Subcutaneous adipose tissue (tissue), 4 donors: ENCODE measurements around the gene TRAPPC2B. TPM values are rescaled to one million over a fixed set of nuclear protein-coding genes. Genes with fewer than 3 reads are reported as not detected.

ENCODE experiments used
- total RNA-seq, 4 donors: library from RNA; depleted of rRNA; stranded (reverse); fragments of >200 nt; gene quantifications; one replicate each; pipeline ENCODE4 v1.1.0, GENCODE V29; 2016
- TF ChIP-seq, protein P1 (sequence below): fragments of 450-650 bp; IDR thresholded peaks from one replicate; pipeline ENCODE4 v1.5.1; 2016; ENCODE audit warnings: low read depth, mild to moderate bottlenecking, control low read depth, antibody characterized with exemption, moderate library complexity

Gene TRAPPC2B
- total RNA-seq, 4 donors from 2014 or later, result 9.4 to 24.3 (median 22.4) TPM

GRCh38 chr19:57395710-57396109 lies 32.4 kb downstream of the TRAPPC2B start:
- TF ChIP-seq, protein P1, sequence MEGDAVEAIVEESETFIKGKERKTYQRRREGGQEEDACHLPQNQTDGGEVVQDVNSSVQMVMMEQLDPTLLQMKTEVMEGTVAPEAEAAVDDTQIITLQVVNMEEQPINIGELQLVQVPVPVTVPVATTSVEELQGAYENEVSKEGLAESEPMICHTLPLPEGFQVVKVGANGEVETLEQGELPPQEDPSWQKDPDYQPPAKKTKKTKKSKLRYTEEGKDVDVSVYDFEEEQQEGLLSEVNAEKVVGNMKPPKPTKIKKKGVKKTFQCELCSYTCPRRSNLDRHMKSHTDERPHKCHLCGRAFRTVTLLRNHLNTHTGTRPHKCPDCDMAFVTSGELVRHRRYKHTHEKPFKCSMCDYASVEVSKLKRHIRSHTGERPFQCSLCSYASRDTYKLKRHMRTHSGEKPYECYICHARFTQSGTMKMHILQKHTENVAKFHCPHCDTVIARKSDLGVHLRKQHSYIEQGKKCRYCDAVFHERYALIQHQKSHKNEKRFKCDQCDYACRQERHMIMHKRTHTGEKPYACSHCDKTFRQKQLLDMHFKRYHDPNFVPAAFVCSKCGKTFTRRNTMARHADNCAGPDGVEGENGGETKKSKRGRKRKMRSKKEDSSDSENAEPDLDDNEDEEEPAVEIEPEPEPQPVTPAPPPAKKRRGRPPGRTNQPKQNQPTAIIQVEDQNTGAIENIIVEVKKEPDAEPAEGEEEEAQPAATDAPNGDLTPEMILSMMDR, result no peak

- TF ChIP-seq, protein P1, result no peak
These were observed 35.5 kb downstream of the TRAPPC2B start for GRCh38 chr19:57398868-57399267.

DNA sequence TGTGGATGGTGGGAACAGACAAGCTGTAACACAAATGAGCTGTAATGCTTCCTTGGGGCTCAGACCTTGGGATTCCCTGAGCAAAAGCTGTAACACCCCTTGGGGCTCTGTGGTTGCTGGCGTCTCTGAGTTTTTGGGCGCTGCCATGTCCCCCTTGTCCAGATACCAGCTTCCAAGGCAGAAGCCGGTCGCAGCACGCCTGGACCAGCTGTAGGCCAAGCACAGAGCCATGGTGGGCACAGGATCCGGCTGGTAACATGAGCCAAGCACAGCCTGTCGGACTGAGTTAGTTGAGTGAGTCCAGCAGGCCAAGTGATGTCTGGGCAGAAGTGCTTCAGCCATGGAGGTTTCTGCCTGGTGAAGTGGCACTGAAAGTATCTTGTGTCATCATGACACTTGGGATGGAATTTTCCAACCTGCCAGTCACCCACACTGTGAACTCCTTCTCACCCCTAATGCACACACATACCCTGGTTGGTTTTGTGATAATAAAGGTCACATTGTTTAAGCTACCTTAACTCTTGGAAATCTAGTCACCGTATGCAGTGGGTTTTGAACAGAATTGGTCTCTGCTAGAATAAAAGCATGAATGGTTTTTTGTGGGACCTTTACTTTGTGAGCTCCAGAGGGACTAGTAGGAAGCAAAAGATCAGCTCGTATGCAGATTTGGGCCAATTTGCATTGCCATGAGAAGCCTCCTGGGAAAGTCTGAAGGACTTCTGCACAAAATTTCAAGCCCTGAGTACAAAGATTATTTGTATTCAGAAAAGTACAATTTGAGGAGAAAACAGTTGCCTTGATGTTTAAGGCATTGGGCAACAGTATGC lies 40.6 kb downstream of the TRAPPC2B start:
- TF ChIP-seq, protein P1, result no peak

GRCh38 chr19:57406516-57407123 lies 43.3 kb downstream of the TRAPPC2B start:
- TF ChIP-seq, protein P1, result no peak

DNA sequence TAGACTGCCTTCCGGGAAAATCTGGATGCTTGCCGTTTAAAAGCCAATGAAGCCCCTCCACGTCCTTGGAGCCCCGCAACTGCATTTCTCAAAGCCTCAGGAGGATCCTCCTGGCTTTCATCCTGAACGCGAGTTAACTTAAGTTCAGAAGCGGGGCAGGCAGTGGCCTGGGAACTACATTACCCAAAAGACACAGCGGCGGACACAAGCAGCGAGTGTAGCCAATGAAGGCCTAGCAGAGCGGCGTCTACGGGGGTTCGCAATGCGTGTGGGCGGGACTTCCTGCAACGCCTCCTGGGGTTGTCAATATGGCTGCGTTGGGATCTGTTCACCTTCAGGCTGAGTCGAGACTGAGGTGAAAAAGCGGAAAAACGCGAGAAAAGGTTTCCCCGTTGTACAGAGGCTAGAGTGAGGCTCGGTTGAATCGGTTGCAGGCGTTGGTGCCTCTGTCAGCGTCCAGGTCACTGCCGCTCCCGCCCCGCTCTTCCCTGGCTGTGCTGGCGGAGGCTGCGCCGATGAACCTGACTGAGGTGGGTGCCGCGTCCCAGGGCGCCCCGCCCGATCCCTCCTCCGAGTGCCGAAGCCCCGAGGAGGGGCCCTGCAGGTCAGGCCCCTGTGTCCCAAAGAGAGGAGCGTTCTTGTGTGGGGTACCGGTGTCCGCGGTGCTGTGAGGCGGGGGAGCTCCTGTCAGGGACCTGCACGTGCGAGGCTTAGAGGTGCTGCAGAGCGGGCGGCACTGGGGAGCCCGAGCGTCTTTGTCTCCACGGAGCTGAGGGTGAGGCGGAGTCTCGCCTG lies 47.7 kb downstream of the TRAPPC2B start, which contains the start of gene ZNF17:
Gene ZNF17, plus strand, starts transcription at position 285 of the 795 bp plus-strand sequence. CDS start 2,455 bp downstream, outside the sequence.
- TF ChIP-seq, protein P1, result no peak

Other genes starting within 250 kb of the TRAPPC2B start
- gene USP29, start 243.6 kb upstream of the TRAPPC2B start, total RNA-seq, result not detected
- not detected for gene ZIM3, start 218.3 kb upstream of the TRAPPC2B start, total RNA-seq
- gene DUXA, start 196.1 kb upstream of the TRAPPC2B start, total RNA-seq, result not detected
- gene ZNF264, start 172.1 kb upstream of the TRAPPC2B start, total RNA-seq, result 10 to 100 TPM; 14.5 to 50.4 (median 26.3) TPM
- gene AURKC, start 132.5 kb upstream of the TRAPPC2B start, total RNA-seq, result 1 to 10 TPM in 2 of 4 donors, under 1 TPM in 2; 0.33 to 2.1 (median 0.81) TPM
- 10 to 100 TPM; 14.6 to 22.6 (median 17.3) TPM for gene ZNF805, start 122.9 kb upstream of the TRAPPC2B start, total RNA-seq
- 10 to 100 TPM; 49.1 to 71.7 (median 61.1) TPM for gene ZNF460, start 83.1 kb upstream of the TRAPPC2B start, total RNA-seq
- gene ZNF543, start 43.1 kb upstream of the TRAPPC2B start, total RNA-seq, result 1 to 10 TPM; 3.8 to 8.3 (median 7.1) TPM
- gene ZNF304, start 12.3 kb upstream of the TRAPPC2B start, total RNA-seq, result 1 to 10 TPM; 6.1 to 9.7 (median 7.0) TPM
- 1 to 10 TPM; 1.1 to 4.8 (median 2.5) TPM for gene ZNF547, start within 50 bp of the TRAPPC2B start, total RNA-seq
- 10 to 100 TPM; 16.6 to 37.4 (median 17.3) TPM for gene ZNF548, start 26.3 kb downstream of the TRAPPC2B start, total RNA-seq
- gene ZNF17, start 47.6 kb downstream of the TRAPPC2B start, total RNA-seq, result 10 to 100 TPM in 3 of 4 donors, 1 to 10 TPM in 1; 8.0 to 14.1 (median 12.4) TPM
- gene ZNF749, start 71.8 kb downstream of the TRAPPC2B start, total RNA-seq, result 1 to 10 TPM; 2.9 to 5.1 (median 3.8) TPM
- 1 to 10 TPM in 1 of 4 donors, under 1 TPM in 3; 0.22 to 1.1 (median 0.72) TPM for gene VN1R1, start 93.6 kb downstream of the TRAPPC2B start, total RNA-seq
- 10 to 100 TPM in 3 of 4 donors, 1 to 10 TPM in 1; 6.2 to 18.6 (median 11.5) TPM for gene ZNF772, start 114.0 kb downstream of the TRAPPC2B start, total RNA-seq
- 10 to 100 TPM in 1 of 4 donors, 1 to 10 TPM in 3; 7.7 to 13.4 (median 9.5) TPM for gene ZNF419, start 124.2 kb downstream of the TRAPPC2B start, total RNA-seq
- gene ZNF773, start 136.4 kb downstream of the TRAPPC2B start, total RNA-seq, result 10 to 100 TPM in 3 of 4 donors, 1 to 10 TPM in 1; 6.5 to 16.5 (median 14.3) TPM
- gene ZNF549, start 163.8 kb downstream of the TRAPPC2B start, total RNA-seq, result 1 to 10 TPM; 4.1 to 4.8 (median 4.5) TPM
- gene ZNF550, start 196.3 kb downstream of the TRAPPC2B start, total RNA-seq, result 1 to 10 TPM; 6.6 to 8.1 (median 7.5) TPM
- 1 to 10 TPM; 2.9 to 4.7 (median 3.4) TPM for gene ZNF416, start 215.4 kb downstream of the TRAPPC2B start, total RNA-seq
- gene ZIK1, start 220.6 kb downstream of the TRAPPC2B start, total RNA-seq, result 1 to 10 TPM in 3 of 4 donors, under 1 TPM in 1; 0.65 to 8.7 (median 3.9) TPM
- 1 to 10 TPM; 1.1 to 3.8 (median 2.6) TPM for gene ZNF530, start 236.3 kb downstream of the TRAPPC2B start, total RNA-seq